OCI-LY3 (cell line): ENCODE measurements around the gene KLHL6.

Source experiments
- EZH2phosphoT487 ChIP-seq: fragments of 200-600 bp; shearing (Covaris generic); IDR thresholded peaks from 2 replicates; pipeline ENCODE4 v1.6.1; 2018; ENCODE audit warnings: antibody characterized with exemption, mixed run types, low read depth
- TF ChIP-seq, protein P1 (sequence below): fragments of 200-600, 300-600 bp; sonication (generic); IDR thresholded peaks from 2 replicates; pipeline ENCODE4 v1.5.1; 2014; ENCODE audit warnings: antibody characterized with exemption, low read length, low read depth

DNA sequence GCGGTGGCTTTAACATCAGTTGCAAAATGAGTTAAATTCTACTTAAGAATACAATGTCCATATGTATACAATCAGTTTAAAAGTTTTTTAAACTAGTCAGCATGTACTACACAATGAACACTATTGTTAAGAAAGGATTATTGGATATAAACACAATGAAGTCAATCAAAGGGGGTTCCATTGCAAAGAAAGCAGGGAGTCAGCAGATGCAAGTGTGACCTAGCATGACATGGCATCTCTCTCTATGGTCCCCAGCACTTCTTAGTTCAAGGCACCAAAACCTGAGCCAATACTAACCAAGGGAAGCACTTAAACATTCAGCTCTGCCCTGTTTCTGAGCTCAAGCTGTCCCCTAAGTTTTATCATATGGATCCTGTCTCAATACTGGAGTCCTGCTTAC is 17.0 kb downstream of the KLHL6 start:
- TF ChIP-seq, protein P1, sequence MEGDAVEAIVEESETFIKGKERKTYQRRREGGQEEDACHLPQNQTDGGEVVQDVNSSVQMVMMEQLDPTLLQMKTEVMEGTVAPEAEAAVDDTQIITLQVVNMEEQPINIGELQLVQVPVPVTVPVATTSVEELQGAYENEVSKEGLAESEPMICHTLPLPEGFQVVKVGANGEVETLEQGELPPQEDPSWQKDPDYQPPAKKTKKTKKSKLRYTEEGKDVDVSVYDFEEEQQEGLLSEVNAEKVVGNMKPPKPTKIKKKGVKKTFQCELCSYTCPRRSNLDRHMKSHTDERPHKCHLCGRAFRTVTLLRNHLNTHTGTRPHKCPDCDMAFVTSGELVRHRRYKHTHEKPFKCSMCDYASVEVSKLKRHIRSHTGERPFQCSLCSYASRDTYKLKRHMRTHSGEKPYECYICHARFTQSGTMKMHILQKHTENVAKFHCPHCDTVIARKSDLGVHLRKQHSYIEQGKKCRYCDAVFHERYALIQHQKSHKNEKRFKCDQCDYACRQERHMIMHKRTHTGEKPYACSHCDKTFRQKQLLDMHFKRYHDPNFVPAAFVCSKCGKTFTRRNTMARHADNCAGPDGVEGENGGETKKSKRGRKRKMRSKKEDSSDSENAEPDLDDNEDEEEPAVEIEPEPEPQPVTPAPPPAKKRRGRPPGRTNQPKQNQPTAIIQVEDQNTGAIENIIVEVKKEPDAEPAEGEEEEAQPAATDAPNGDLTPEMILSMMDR = no peak
- TF ChIP-seq EZH2phosphoT487 = no peak
